C4-2B (cell line): ENCODE measurements around the gene SCAMP3.

Source experiments
- ZFX ChIP-seq: fragments of 450-650 bp; IDR thresholded peaks from 2 replicates; pipeline ENCODE4 v1.6.1; 2017
- TF ChIP-seq, protein P1 (sequence below): fragments of 450-650 bp; conservative IDR thresholded peaks from 2 replicates; pipeline ENCODE4 v1.5.1; 2017; ENCODE audit warnings: mild to moderate bottlenecking

DNA sequence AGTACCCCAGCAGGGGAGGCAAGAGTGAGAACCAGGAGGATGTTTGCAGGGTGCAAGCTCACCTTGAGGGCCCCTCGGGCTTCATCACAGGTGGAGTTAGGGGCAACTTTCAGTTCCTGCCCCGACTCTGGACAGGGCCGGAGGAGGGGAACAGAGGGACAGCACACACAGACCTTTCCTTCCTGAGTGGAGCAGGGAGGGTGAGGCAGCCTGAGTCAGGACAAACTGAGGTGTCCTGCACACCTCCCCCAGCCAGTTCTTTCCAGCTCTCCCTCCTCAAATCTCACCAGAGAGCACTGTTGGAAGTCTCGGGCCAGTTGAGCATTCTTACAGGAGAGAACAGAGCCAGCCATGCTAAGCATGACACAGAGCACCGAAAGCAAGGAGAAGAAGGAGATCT lies 8.4 kb downstream of the SCAMP3 start:
- TF ChIP-seq, protein P1, sequence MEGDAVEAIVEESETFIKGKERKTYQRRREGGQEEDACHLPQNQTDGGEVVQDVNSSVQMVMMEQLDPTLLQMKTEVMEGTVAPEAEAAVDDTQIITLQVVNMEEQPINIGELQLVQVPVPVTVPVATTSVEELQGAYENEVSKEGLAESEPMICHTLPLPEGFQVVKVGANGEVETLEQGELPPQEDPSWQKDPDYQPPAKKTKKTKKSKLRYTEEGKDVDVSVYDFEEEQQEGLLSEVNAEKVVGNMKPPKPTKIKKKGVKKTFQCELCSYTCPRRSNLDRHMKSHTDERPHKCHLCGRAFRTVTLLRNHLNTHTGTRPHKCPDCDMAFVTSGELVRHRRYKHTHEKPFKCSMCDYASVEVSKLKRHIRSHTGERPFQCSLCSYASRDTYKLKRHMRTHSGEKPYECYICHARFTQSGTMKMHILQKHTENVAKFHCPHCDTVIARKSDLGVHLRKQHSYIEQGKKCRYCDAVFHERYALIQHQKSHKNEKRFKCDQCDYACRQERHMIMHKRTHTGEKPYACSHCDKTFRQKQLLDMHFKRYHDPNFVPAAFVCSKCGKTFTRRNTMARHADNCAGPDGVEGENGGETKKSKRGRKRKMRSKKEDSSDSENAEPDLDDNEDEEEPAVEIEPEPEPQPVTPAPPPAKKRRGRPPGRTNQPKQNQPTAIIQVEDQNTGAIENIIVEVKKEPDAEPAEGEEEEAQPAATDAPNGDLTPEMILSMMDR = no peak
- TF ChIP-seq ZFX = no peak
